ENCODE measurements around the gene CD164L2.

GRCh38 chr1:27360159-27361043, 22.7 kb downstream of the CD164L2 start:
- no peak for TF ChIP-seq POLR2AphosphoS5 (IDR thresholded peaks at IDR 0.05; ENCODE audit: borderline replicate concordance, low read depth, low read length)
- no peak for TF ChIP-seq EZH2 (IDR thresholded peaks at IDR 0.05)
